ENCODE results near the gene HDAC7.

Gene HDAC7

GRCh38 chr12:47757840-47758583 lies 61.7 kb downstream of the HDAC7 start:
- no peak for DNase-seq

GRCh38 chr12:47757364-47757839 lies 62.3 kb downstream of the HDAC7 start:
- no peak for DNase-seq

GRCh38 chr12:47755655-47756562 lies 63.8 kb downstream of the HDAC7 start:
- DNase-seq: no peak

- no peak for DNase-seq
Measured at GRCh38 chr12:47754881-47755280, 64.8 kb downstream of the HDAC7 start.

- DNase-seq: no peak
Measured at GRCh38 chr12:47754126-47754525, 65.6 kb downstream of the HDAC7 start.

- DNase-seq: no peak
Measured at GRCh38 chr12:47753021-47754001, 66.4 kb downstream of the HDAC7 start.

GRCh38 chr12:47752552-47752951 lies 67.2 kb downstream of the HDAC7 start:
- no peak for DNase-seq

- DNase-seq: no peak
Measured at GRCh38 chr12:47752121-47752520, 67.6 kb downstream of the HDAC7 start.

GRCh38 chr12:47751561-47751960 lies 68.1 kb downstream of the HDAC7 start:
- DNase-seq: no peak

GRCh38 chr12:47750916-47751470 lies 68.7 kb downstream of the HDAC7 start:
- DNase-seq: no peak

- DNase-seq: no peak
Measured at GRCh38 chr12:47750229-47750798, 69.4 kb downstream of the HDAC7 start.

GRCh38 chr12:47748899-47749298 lies 70.8 kb downstream of the HDAC7 start:
- DNase-seq: no peak

GRCh38 chr12:47748507-47748828 lies 71.2 kb downstream of the HDAC7 start:
- no peak for DNase-seq

GRCh38 chr12:47747596-47748506 lies 71.9 kb downstream of the HDAC7 start:
- DNase-seq: no peak

GRCh38 chr12:47747126-47747525 lies 72.6 kb downstream of the HDAC7 start:
- no peak for DNase-seq

- DNase-seq: no peak
Measured at GRCh38 chr12:47746523-47746922, 73.2 kb downstream of the HDAC7 start.

GRCh38 chr12:47746073-47746472 lies 73.6 kb downstream of the HDAC7 start:
- no peak for DNase-seq

- no peak for DNase-seq
Measured at GRCh38 chr12:47745485-47746041, 74.1 kb downstream of the HDAC7 start.

GRCh38 chr12:47744778-47745436 lies 74.8 kb downstream of the HDAC7 start:
- no peak for DNase-seq

- DNase-seq: peak; percentile 65
Measured at GRCh38 chr12:47744005-47744651, 75.6 kb downstream of the HDAC7 start.
